ENCODE data around the gene FGF14.

DNA sequence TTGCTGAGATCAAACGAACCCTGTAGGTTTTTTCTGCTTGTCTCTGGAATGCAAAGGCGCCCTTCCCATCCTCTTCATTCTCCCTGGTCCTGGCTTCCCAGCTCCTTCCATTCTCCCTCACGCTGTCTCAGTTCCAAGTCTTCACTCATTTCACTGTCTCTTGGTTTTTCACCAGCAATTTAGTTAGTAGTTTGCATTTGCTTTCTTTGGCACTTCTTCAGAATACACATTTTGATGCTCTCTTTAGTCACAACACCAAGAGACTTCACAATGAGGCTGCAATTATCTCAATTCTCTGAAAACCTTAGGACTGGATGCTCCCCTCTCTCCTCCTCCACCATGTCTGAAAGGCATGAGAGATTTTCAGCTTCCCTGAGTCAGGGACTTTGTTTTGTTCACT is 470.7 kb downstream of the FGF14 start:
- TF ChIP-seq MAZ (IDR thresholded peaks at IDR 0.05; ENCODE audit: borderline replicate concordance, low read depth, low read length) (no peak), POLR2A (IDR thresholded peaks at IDR 0.05; ENCODE audit: low read depth, low read length) (no peak), CHD1 (IDR thresholded peaks at IDR 0.05; ENCODE audit: low read depth, low read length) (no peak), RFX5 (IDR thresholded peaks at IDR 0.05; ENCODE audit: low read depth, low read length) (no peak), NFE2L2 (IDR thresholded peaks at IDR 0.05; ENCODE audit: low read depth, low read length) (no peak), SMC3 (IDR thresholded peaks at IDR 0.05; ENCODE audit: low read depth, low read length) (no peak), MXI1 (IDR thresholded peaks at IDR 0.05; ENCODE audit: borderline replicate concordance, low read depth, low read length) (no peak), CEBPB (IDR thresholded peaks at IDR 0.05; ENCODE audit: low read depth, low read length) (no peak), BHLHE40 (IDR thresholded peaks at IDR 0.05; ENCODE audit: low read depth, low read length) (no peak)
- TF ChIP-seq, protein P1, sequence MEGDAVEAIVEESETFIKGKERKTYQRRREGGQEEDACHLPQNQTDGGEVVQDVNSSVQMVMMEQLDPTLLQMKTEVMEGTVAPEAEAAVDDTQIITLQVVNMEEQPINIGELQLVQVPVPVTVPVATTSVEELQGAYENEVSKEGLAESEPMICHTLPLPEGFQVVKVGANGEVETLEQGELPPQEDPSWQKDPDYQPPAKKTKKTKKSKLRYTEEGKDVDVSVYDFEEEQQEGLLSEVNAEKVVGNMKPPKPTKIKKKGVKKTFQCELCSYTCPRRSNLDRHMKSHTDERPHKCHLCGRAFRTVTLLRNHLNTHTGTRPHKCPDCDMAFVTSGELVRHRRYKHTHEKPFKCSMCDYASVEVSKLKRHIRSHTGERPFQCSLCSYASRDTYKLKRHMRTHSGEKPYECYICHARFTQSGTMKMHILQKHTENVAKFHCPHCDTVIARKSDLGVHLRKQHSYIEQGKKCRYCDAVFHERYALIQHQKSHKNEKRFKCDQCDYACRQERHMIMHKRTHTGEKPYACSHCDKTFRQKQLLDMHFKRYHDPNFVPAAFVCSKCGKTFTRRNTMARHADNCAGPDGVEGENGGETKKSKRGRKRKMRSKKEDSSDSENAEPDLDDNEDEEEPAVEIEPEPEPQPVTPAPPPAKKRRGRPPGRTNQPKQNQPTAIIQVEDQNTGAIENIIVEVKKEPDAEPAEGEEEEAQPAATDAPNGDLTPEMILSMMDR (conservative IDR thresholded peaks at IDR 0.05; ENCODE audit: low read depth, low read length), result no peak
- TF ChIP-seq, protein P2, sequence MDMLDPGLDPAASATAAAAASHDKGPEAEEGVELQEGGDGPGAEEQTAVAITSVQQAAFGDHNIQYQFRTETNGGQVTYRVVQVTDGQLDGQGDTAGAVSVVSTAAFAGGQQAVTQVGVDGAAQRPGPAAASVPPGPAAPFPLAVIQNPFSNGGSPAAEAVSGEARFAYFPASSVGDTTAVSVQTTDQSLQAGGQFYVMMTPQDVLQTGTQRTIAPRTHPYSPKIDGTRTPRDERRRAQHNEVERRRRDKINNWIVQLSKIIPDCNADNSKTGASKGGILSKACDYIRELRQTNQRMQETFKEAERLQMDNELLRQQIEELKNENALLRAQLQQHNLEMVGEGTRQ (IDR thresholded peaks at IDR 0.05; ENCODE audit: low read depth, low read length), result no peak
- TF ChIP-seq, protein P3, sequence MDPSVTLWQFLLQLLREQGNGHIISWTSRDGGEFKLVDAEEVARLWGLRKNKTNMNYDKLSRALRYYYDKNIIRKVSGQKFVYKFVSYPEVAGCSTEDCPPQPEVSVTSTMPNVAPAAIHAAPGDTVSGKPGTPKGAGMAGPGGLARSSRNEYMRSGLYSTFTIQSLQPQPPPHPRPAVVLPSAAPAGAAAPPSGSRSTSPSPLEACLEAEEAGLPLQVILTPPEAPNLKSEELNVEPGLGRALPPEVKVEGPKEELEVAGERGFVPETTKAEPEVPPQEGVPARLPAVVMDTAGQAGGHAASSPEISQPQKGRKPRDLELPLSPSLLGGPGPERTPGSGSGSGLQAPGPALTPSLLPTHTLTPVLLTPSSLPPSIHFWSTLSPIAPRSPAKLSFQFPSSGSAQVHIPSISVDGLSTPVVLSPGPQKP (IDR thresholded peaks at IDR 0.05; ENCODE audit: borderline replicate concordance, low read depth, low read length), result no peak

Measured in IMR-90 (cell line).